GDM1 (cell line): ENCODE results near the gene PDP2.
A peak's percentile ranks its signal among the peaks of the same experiment; 100 is the strongest.
"Not testable (repeated sequence)": the region's sequence is repeated elsewhere in the genome, so short reads cannot be mapped to it uniquely, and the experiment has no call there.

Experiments used
- DNase-seq: peaks from one replicate; lab custom pipeline; 2025; lab: John Stamatoyannopoulos, UW

PDP2 gene

GRCh38 chr16:66886321-66886720 is 6.0 kb downstream of the PDP2 start:
- DNase-seq = no peak

- no peak for DNase-seq
These were observed 6.6 kb downstream of the PDP2 start for GRCh38 chr16:66886914-66887313.

- no peak for DNase-seq
These were observed 8.6 kb downstream of the PDP2 start for GRCh38 chr16:66888647-66889615.

GRCh38 chr16:66889622-66890021 is 9.3 kb downstream of the PDP2 start:
- no peak for DNase-seq

GRCh38 chr16:66890799-66891198 is 10.5 kb downstream of the PDP2 start:
- DNase-seq = no peak

- DNase-seq = no peak
These were observed 11.0 kb downstream of the PDP2 start for GRCh38 chr16:66891360-66891759.

GRCh38 chr16:66891797-66892196 is 11.5 kb downstream of the PDP2 start:
- no peak for DNase-seq

GRCh38 chr16:66894055-66894454 is 13.7 kb downstream of the PDP2 start:
- DNase-seq = no peak

- DNase-seq = peak; percentile 34
These were observed 14.8 kb downstream of the PDP2 start for GRCh38 chr16:66894948-66895688.

- DNase-seq = no peak
These were observed 15.3 kb downstream of the PDP2 start for GRCh38 chr16:66895689-66895979.

- no peak for DNase-seq
These were observed 15.7 kb downstream of the PDP2 start for GRCh38 chr16:66895999-66896398.

GRCh38 chr16:66896682-66897081 is 16.4 kb downstream of the PDP2 start:
- DNase-seq = not testable (repeated sequence)

- DNase-seq = no peak
These were observed 17.9 kb downstream of the PDP2 start for GRCh38 chr16:66898207-66898606.

- no peak for DNase-seq
These were observed 18.6 kb downstream of the PDP2 start for GRCh38 chr16:66898933-66899309.

- DNase-seq = no peak
These were observed 19.1 kb downstream of the PDP2 start for GRCh38 chr16:66899310-66899944.

GRCh38 chr16:66899945-66900710 is 19.8 kb downstream of the PDP2 start:
- DNase-seq = no peak

- no peak for DNase-seq
These were observed 20.6 kb downstream of the PDP2 start for GRCh38 chr16:66900721-66901441.

- no peak for DNase-seq
These were observed 21.3 kb downstream of the PDP2 start for GRCh38 chr16:66901626-66902025.

- DNase-seq = no peak
These were observed 22.6 kb downstream of the PDP2 start for GRCh38 chr16:66902648-66903543.
